NCI-H1092 (cell line): ENCODE measurements around the gene RNASE7.

ENCODE experiments used
- DNase-seq: peaks from one replicate; lab custom pipeline; 2025; lab: John Stamatoyannopoulos, UW

RNASE7 gene

GRCh38 chr14:21068521-21069387 is 26.6 kb downstream of the RNASE7 start:
- DNase-seq: peak; percentile 85

GRCh38 chr14:21069388-21070082 is 27.4 kb downstream of the RNASE7 start:
- DNase-seq: peak; percentile 50

GRCh38 chr14:21070083-21070609 is 28.0 kb downstream of the RNASE7 start, which contains the start of gene ARHGEF40:
Gene ARHGEF40 (plus strand): TSS chr14:21070304. CDS start chr14:21070397, 93 bp downstream.
- peak; percentile 50 for DNase-seq

GRCh38 chr14:21070610-21071224 is 28.6 kb downstream of the RNASE7 start:
- no peak for DNase-seq

- DNase-seq: peak; percentile 69
Measured at GRCh38 chr14:21071225-21072030, 29.3 kb downstream of the RNASE7 start.

GRCh38 chr14:21072031-21072473 is 29.9 kb downstream of the RNASE7 start:
- no peak for DNase-seq

GRCh38 chr14:21072781-21073339 is 30.7 kb downstream of the RNASE7 start:
- DNase-seq: no peak

GRCh38 chr14:21073921-21074320 is 31.8 kb downstream of the RNASE7 start:
- no peak for DNase-seq

GRCh38 chr14:21074398-21075272 is 32.5 kb downstream of the RNASE7 start:
- no peak for DNase-seq

GRCh38 chr14:21075719-21076437 is 33.7 kb downstream of the RNASE7 start:
- no peak for DNase-seq

GRCh38 chr14:21077672-21078071 is 35.5 kb downstream of the RNASE7 start:
- no peak for DNase-seq

- no peak for DNase-seq
Measured at GRCh38 chr14:21078287-21078686, 36.1 kb downstream of the RNASE7 start.

GRCh38 chr14:21078726-21079125 is 36.6 kb downstream of the RNASE7 start:
- DNase-seq: no peak

GRCh38 chr14:21081521-21082142 is 39.5 kb downstream of the RNASE7 start:
- DNase-seq: no peak

- no peak for DNase-seq
Measured at GRCh38 chr14:21083565-21084325, 41.6 kb downstream of the RNASE7 start.

- no peak for DNase-seq
Measured at GRCh38 chr14:21084396-21084795, 42.2 kb downstream of the RNASE7 start.

GRCh38 chr14:21084998-21085853 is 43.1 kb downstream of the RNASE7 start:
- DNase-seq: no peak
